GM23338 (cell line): ENCODE data around the gene IGFBP4. TPM values are rescaled to one million over a fixed set of nuclear protein-coding genes. Genes with fewer than 3 reads are reported as not detected.

Experiments used
- ATAC-seq: fragments of 200-7000 bp; cut with Tn5 transposase; 3 replicates; pipeline ENCODE4 v1.9.1; 2020
- DNase-seq: peaks from one replicate; pipeline ENCODE4 v3.0.0-alpha.2; 2015; ENCODE audit warnings: low spot score
- H2AFZ ChIP-seq: fragments of 200-600 bp; sonication (generic); 2 replicates; pipeline ENCODE4 v1.8.0; 2016; ENCODE audit warnings: antibody characterized with exemption, mild to moderate bottlenecking, moderate library complexity
- H3F3A ChIP-seq: fragments of 200-600 bp; sonication (generic); replicated peaks from 2 replicates; pipeline ENCODE4 v1.8.0; 2017; ENCODE audit warnings: antibody characterized with exemption, mixed run types, low read depth
- H3K27ac ChIP-seq: fragments of 200-600 bp; sonication (generic); 2 replicates; pipeline ENCODE4 v1.6.1; 2016; ENCODE audit warnings: low read depth
- H3K27me3 ChIP-seq: fragments of 200-600 bp; sonication (generic); 2 replicates; pipeline ENCODE4 v1.8.0; 2016; ENCODE audit warnings: mild to moderate bottlenecking, mixed run types, moderate library complexity; ENCODE audit not compliant: insufficient read depth
- H3K36me3 ChIP-seq: fragments of 200-600 bp; sonication (generic); 2 replicates; pipeline ENCODE4 v1.8.0; 2016; ENCODE audit warnings: mild to moderate bottlenecking; ENCODE audit not compliant: insufficient read depth
- H3K4me1 ChIP-seq: fragments of 200-600 bp; sonication (generic); 2 replicates; pipeline ENCODE4 v1.8.0; 2016; ENCODE audit warnings: mild to moderate bottlenecking, moderate library complexity; ENCODE audit not compliant: insufficient read depth
- H3K4me2 ChIP-seq: fragments of 200-600 bp; sonication (generic); 2 replicates; pipeline ENCODE4 v1.7.1; 2017; ENCODE audit warnings: mixed run types
- H3K4me3 ChIP-seq: fragments of 200-600 bp; sonication (generic); 2 replicates; pipeline ENCODE4 v1.6.1; 2016; ENCODE audit warnings: mixed run types
- H3K79me2 ChIP-seq: fragments of 200-600 bp; sonication (generic); replicated peaks from 2 replicates; pipeline ENCODE4 v1.8.0; 2017; ENCODE audit warnings: mild to moderate bottlenecking; ENCODE audit not compliant: insufficient read depth
- H3K9me2 ChIP-seq: fragments of 200-600 bp; sonication (generic); 2 replicates; pipeline ENCODE4 v1.8.0; 2017; ENCODE audit not compliant: insufficient read depth
- H4K20me1 ChIP-seq: fragments of 200-600 bp; sonication (generic); replicated peaks from 2 replicates; pipeline ENCODE4 v1.8.0; 2017; ENCODE audit warnings: mild to moderate bottlenecking; ENCODE audit not compliant: insufficient read depth
- H3K27ac Mint-ChIP-seq: 2 replicates; pipeline ENCODE4 v1.8.0; 2020; ENCODE audit warnings: inconsistent platforms, mild to moderate bottlenecking, moderate library complexity, mixed read lengths
- H3K27me3 Mint-ChIP-seq: 3 replicates; pipeline ENCODE4 v1.8.0; 2022; ENCODE audit warnings: low read depth, mild to moderate bottlenecking, moderate library complexity, mixed read lengths, inconsistent platforms; ENCODE audit not compliant: insufficient read depth, poor library complexity
- H3K36me3 Mint-ChIP-seq: 3 replicates; pipeline ENCODE4 v1.8.0; 2021; ENCODE audit warnings: low read depth, mild to moderate bottlenecking, inconsistent platforms, moderate library complexity, mixed read lengths
- H3K4me1 Mint-ChIP-seq: 3 replicates; pipeline ENCODE4 v1.8.0; 2020; ENCODE audit warnings: mild to moderate bottlenecking, inconsistent platforms, mixed read lengths
- H3K4me3 Mint-ChIP-seq: 3 replicates; pipeline ENCODE4 v1.8.0; 2021; ENCODE audit warnings: moderate library complexity, mild to moderate bottlenecking, inconsistent platforms, mixed read lengths
- H3K9me3 Mint-ChIP-seq: 3 replicates; pipeline ENCODE4 v1.8.0; 2020; ENCODE audit warnings: moderate library complexity, mild to moderate bottlenecking, inconsistent platforms, mixed read lengths
- CREB1 ChIP-seq: fragments of 250-450 bp; sonication (Bioruptor Pico); IDR thresholded peaks from 2 replicates; pipeline ENCODE4 v1.5.0; 2020; ENCODE audit warnings: low read depth, mild to moderate bottlenecking, moderate library complexity
- CTCF ChIP-seq, 2 experiments: fragments of 200-600 bp in 1 of 2; sonication (generic) in 1 of 2; conservative IDR thresholded peaks; 2 replicates each; pipeline versions ENCODE4 v1.5.1 to v1.6.1; 2016 to 2017; ENCODE audit warnings: antibody characterized with exemption in 2 of 2, low read depth in 2 of 2, mild to moderate bottlenecking in 2 of 2, moderate library complexity in 1 of 2
- EZH2 ChIP-seq: fragments of 200-600 bp; sonication (generic); IDR thresholded peaks from one replicate; pipeline ENCODE4 v1.8.0; 2017; ENCODE audit warnings: antibody characterized with exemption, mild to moderate bottlenecking, low read depth; ENCODE audit not compliant: unreplicated experiment
- EZH2phosphoT487 ChIP-seq: fragments of 200-600 bp; sonication (generic); IDR thresholded peaks from one replicate; pipeline ENCODE4 v1.8.1; 2018; ENCODE audit warnings: antibody characterized with exemption; ENCODE audit not compliant: unreplicated experiment
- JUNB ChIP-seq: IDR thresholded peaks from one replicate; pipeline ENCODE4 v1.6.1; 2016; ENCODE audit warnings: antibody characterized with exemption; ENCODE audit not compliant: unreplicated experiment
- POLR2AphosphoS5 ChIP-seq: IDR thresholded peaks from 2 replicates; pipeline ENCODE4 v1.6.1; 2016; ENCODE audit warnings: antibody characterized with exemption, low read depth
- REST ChIP-seq: IDR thresholded peaks from one replicate; pipeline ENCODE4 v1.6.1; 2018; ENCODE audit warnings: antibody characterized with exemption; ENCODE audit not compliant: unreplicated experiment
- ZNF114 ChIP-seq: fragments of 250-450 bp; sonication (Bioruptor Pico); IDR thresholded peaks from 2 replicates; pipeline ENCODE4 v1.5.0; 2020; ENCODE audit warnings: mild to moderate bottlenecking, moderate library complexity
- ZNF462 ChIP-seq: fragments of 250-450 bp; sonication (Bioruptor Pico); IDR thresholded peaks from 2 replicates; pipeline ENCODE4 v1.5.0; 2020; ENCODE audit warnings: mild to moderate bottlenecking, moderate library complexity
- polyA plus RNA-seq: library from polyadenylated mRNA; unstranded; fragments of >200 nt; fragmentation: Nextera tagmentation; extraction: Ambion mirVana; gene quantifications from 2 replicates; pipeline ENCODE4 v1.2.1, GENCODE V29; 2016
- total RNA-seq: library from RNA; depleted of rRNA; stranded (reverse); fragments of >200 nt; shearing (Covaris generic); gene quantifications from 2 replicates; pipeline ENCODE4 v1.2.3, GENCODE V29; 2014

Gene IGFBP4
- total and polyA plus RNA-seq, 2 experiments from 2014 or later: 38.7 to 78.9 TPM

- H3K27me3 ChIP-seq: no peaks in the 10 kb centered on the region
- H3K4me2 ChIP-seq: 0 out of 2 replicates have a peak overlapping the region, but pooled peaks have one; percentile 38
- ATAC-seq (peak; percentile 61), DNase-seq (peak; percentile 85)
- no peaks in the 10 kb centered on the region for H4K20me1 ChIP-seq
- Mint-ChIP-seq H3K36me3 (peaks cover 30% of the 10 kb centered on the region), H3K27ac (no peak overlapping the region), H3K9me3 (no peaks in the 10 kb centered on the region), H3K4me1 (peaks cover 27% of the 10 kb centered on the region), H3K27me3 (peaks cover 9% of the 10 kb centered on the region), H3K4me3 (no peak overlapping the region)
- peak; percentile 73 to 79 for TF ChIP-seq CTCF (conservative IDR thresholded peaks at IDR 0.05; ENCODE audit: low read depth in 2 of 2)
- no peak for TF ChIP-seq POLR2AphosphoS5
- H3K9me2 ChIP-seq: no peaks in the 10 kb centered on the region
- H3K36me3 ChIP-seq: peaks cover 7% of the 10 kb centered on the region; the same call in 1 of the 2 replicates
- H3K27ac ChIP-seq: 0 out of 2 replicates have a peak overlapping the region, but pooled peaks have one; percentile 6
- peaks cover 57% of the 10 kb centered on the region for H3K79me2 ChIP-seq
- H3F3A ChIP-seq: no peaks in the 10 kb centered on the region; the same call in 1 of the 2 replicates
- no peak overlapping the region for H3K4me3 ChIP-seq
- no peak overlapping the region for H2AFZ ChIP-seq
- H3K4me1 ChIP-seq: peaks cover 21% of the 10 kb centered on the region
Observed at GRCh38 chr17:40450175-40450574, 6.9 kb downstream of the IGFBP4 start.

GRCh38 chr17:40451420-40451819 is 8.2 kb downstream of the IGFBP4 start:
- peaks cover 21% of the 10 kb centered on the region for H3K4me1 Mint-ChIP-seq
- TF ChIP-seq REST (no peak), CREB1 (CRISPR knock-in tag) (no peak), EZH2phosphoT487 (no peak), ZNF114 (CRISPR knock-in tag) (no peak), EZH2 (no peak), JUNB (no peak), ZNF462 (CRISPR knock-in tag) (no peak)

More at GRCh38 chr17:40451420-40451819, 8.2 kb downstream of the IGFBP4 start:
- Mint-ChIP-seq H3K4me3 (no peak overlapping the region), H3K27me3 (peaks cover 12% of the 10 kb centered on the region), H3K27ac (no peak overlapping the region), H3K9me3 (no peaks in the 10 kb centered on the region), H3K36me3 (peaks cover 40% of the 10 kb centered on the region)
- no peak overlapping the region for H3K4me3 ChIP-seq
- no peaks in the 10 kb centered on the region for H3F3A ChIP-seq
- ATAC-seq (no peak), DNase-seq (no peak)
- H3K79me2 ChIP-seq: peaks cover 44% of the 10 kb centered on the region
- H3K27me3 ChIP-seq: no peaks in the 10 kb centered on the region
- peaks cover 9% of the 10 kb centered on the region for H3K4me1 ChIP-seq
- no peaks in the 10 kb centered on the region for H4K20me1 ChIP-seq
- no peak overlapping the region for H2AFZ ChIP-seq
- H3K4me2 ChIP-seq: no peak overlapping the region
- H3K27ac ChIP-seq: no peak overlapping the region
- H3K36me3 ChIP-seq: peaks cover 7% of the 10 kb centered on the region; the same call in 1 of the 2 replicates
- H3K9me2 ChIP-seq: no peaks in the 10 kb centered on the region
